ENCODE results near the gene INTS6.

DNA sequence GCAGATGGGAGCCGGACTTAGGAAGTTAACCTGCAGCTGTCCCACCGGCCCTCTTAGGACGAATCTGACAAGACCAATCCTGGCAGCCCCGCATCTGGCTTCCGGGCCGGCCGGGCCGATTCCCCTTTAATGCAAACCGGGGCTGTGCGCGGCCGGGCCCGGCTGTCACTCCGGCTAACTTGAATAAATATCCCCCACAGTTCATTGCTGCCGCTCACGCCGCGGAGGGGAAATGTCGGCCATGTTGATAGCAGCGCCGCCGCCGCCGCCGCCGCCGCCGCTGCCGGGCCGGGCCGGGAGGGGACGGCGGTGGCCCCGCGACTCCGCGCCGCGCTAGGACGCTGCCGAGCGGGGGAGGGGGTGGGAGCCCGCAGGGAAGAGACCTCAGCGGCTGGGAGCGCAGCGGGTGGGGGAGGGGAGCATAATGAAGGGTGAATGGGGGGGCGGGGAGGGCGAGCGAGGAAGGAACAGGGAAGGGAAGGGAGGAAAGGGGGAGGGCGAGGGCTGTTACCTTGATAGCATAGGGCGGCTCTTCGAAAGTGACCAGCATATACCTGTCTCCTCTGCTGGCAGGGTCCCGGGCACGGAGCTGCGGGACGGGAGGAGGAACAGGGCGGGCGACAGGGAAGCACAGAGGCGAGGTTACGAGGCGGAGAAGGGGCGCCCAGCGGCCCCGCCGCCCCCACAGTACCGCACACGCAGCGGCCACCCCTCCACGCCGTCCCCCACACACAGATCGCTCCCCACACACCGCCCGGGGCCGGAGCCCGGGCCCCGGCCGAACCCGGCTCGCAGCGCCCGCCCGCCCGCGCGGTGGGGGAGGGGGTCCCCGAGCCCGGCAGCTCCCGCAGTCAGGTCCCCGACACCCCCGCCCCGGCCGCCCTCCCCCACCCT lies 1.1 kb downstream of the INTS6 start:
- TF ChIP-seq POLR2A (IDR thresholded peaks at IDR 0.05): peak; percentile 34 to 88 (median 80)
- TF ChIP-seq, protein P1, sequence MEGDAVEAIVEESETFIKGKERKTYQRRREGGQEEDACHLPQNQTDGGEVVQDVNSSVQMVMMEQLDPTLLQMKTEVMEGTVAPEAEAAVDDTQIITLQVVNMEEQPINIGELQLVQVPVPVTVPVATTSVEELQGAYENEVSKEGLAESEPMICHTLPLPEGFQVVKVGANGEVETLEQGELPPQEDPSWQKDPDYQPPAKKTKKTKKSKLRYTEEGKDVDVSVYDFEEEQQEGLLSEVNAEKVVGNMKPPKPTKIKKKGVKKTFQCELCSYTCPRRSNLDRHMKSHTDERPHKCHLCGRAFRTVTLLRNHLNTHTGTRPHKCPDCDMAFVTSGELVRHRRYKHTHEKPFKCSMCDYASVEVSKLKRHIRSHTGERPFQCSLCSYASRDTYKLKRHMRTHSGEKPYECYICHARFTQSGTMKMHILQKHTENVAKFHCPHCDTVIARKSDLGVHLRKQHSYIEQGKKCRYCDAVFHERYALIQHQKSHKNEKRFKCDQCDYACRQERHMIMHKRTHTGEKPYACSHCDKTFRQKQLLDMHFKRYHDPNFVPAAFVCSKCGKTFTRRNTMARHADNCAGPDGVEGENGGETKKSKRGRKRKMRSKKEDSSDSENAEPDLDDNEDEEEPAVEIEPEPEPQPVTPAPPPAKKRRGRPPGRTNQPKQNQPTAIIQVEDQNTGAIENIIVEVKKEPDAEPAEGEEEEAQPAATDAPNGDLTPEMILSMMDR (IDR thresholded peaks at IDR 0.05): no peak
